Measurements from ENCODE around the gene ZFYVE28.
"Not testable (repeated sequence)": the region's sequence is repeated elsewhere in the genome, so short reads cannot be mapped to it uniquely, and the experiment has no call there.

Gene ZFYVE28

GRCh38 chr4:2241003-2241402 is 177.4 kb downstream of the ZFYVE28 start:
- no peak for DNase-seq

DNA sequence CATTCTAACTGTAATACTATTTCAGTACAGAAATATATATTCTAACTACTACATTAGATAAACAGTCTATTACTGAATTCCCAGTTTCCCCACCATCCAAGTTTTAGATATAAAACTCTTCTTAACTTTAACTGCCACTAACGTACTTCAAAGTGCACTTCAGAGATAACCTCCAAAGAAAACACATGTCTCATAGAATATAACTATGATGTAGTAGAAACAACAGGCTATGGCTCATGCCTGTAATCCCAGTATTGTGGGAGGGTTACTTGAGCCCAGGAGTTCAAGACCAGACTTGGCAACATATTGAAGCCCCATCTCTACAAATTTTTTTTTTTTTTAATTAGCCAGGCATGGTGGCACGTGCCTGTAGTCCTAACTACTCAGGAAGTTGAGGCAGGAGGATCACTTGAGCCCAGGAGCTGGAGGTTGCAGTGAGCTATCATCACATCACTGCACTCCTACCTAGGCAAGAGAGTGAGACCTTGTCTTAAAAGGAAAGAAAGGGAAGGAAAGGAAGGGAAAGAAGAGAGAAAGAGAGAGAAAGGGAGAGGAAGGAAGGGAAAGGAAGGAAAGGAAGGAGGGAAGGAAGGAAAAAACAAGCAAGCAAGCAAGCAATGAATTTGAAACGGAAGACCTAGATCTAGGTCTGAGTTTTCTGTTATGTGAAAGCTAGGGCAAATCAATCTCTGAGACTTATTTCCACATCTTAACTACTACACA is 181.3 kb downstream of the ZFYVE28 start:
- DNase-seq: no peak

- DNase-seq: no peak
Measured at GRCh38 chr4:2231082-2231481, 187.4 kb downstream of the ZFYVE28 start.

DNA sequence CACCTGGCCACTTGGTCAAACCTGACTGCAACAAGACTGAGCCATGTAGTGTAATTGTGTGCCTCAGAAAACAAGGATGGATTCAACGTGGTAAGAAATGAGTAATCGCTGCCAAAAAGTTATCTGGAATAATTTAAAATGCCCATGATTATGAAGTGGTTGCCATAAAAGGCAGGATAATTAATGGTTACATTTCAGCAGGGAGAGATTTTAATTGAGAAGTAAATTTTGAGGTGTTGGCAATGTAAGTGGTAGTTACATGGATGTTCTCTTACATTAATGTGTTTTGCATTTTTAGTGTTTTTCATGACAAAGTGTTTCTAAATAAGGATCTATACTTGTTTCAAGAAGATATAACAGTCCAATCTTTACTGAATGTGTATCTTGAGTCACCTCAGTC is 192.2 kb downstream of the ZFYVE28 start:
- no peak for DNase-seq

DNA sequence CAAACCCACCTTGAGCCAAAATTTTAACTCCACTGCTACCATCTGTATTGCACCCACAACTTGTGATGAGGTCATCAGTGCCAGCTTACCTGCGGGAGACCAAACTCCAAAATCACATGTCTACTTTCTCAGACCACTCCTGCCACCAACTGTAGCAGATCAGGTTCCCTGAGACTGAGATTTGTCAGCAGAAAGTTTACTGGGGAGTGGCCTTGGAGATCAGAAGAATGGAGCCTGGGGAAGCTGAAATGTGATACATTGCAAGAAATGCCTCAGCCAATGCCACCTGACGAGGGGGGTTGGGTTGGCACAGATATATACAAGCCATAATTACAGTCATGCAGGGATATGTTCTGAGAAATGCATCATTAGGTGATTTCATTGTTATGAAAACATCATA is 195.6 kb downstream of the ZFYVE28 start:
- DNase-seq: peak; percentile 13

- DNase-seq: not testable (repeated sequence)
Measured at GRCh38 chr4:2221378-2221777, 197.1 kb downstream of the ZFYVE28 start.

DNA sequence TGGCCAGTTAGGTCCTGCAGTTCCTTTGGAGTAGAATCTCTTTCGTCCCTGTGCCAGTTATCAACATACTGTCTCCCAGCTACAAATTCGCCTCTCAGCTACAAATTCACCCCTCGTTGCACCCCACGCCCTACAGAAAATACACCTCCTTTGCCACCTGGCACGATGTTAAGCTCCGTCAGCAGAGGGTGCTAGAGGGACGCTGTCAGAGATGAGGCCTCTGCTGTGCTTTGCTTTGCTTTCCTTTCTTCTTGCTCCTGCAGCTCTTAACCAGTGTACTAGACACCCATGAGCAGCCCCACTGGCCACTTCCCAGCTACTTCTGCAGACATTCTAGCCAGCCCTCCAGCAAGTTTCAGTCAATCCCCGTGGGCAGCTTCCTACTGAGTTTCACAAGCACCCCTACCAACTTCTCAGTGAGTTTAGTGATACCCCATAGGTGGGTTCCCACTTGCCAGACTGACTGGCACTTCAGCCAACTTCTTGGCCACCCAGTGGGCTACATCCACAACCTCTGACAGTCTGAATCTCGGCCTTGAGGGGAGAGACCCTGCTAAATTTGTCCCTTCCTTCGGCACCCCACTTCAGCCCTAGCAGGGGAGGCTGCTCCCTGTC is 198.3 kb downstream of the ZFYVE28 start:
- peak; percentile 25 for DNase-seq
